Stomach (tissue), 9 donors: ENCODE data around the gene NFILZ. TPM values are rescaled to one million over a fixed set of nuclear protein-coding genes. Genes with fewer than 3 reads are reported as not detected.
"Not testable (repeated sequence)": the region's sequence is repeated elsewhere in the genome, so short reads cannot be mapped to it uniquely, and the experiment has no call there.

Experiments used
- DNase-seq, 2 donors: peaks; one replicate each; pipeline versions ENCODE4 v3.0.0 to v3.0.0-alpha.2; 2013 to 2019
- H3K27ac ChIP-seq, 5 donors: fragments of 200-600 bp in 4 of 5; sonication (generic) in 4 of 5; one replicate each; pipeline ENCODE4 v1.5.1; 2013 to 2019; ENCODE audit warnings: mild to moderate bottlenecking in 1 of 5, moderate library complexity in 1 of 5
- H3K27me3 ChIP-seq, 3 donors: fragments of 200-600 bp; sonication (generic); one replicate each; pipeline ENCODE4 v1.5.1; 2017 to 2019; ENCODE audit warnings: mixed run types in 1 of 3
- H3K36me3 ChIP-seq, 4 donors: fragments of 200-600 bp; sonication (generic); 1 replicate in 3 of 4; 2 replicates in 1 of 4; pipeline ENCODE4 v1.5.1; 2016 to 2019
- H3K4me1 ChIP-seq, 4 donors: fragments of 200-600 bp; sonication (generic); one replicate each; pipeline ENCODE4 v1.5.1; 2016 to 2019
- H3K4me3 ChIP-seq, 4 donors: fragments of 200-600 bp; sonication (generic) in 3 of 4; one replicate each; pipeline ENCODE4 v1.5.1; 2016 to 2019; ENCODE audit warnings: mild to moderate bottlenecking in 1 of 4
- H3K9me3 ChIP-seq, 4 donors: fragments of 200-600 bp; sonication (generic); one replicate each; pipeline ENCODE4 v1.5.1; 2016 to 2019
- CTCF ChIP-seq, 7 experiments: fragments of 450-650 bp in 4 of 7; fragments of 200-600 bp in 3 of 7; sonication (generic) in 3 of 7; IDR thresholded peaks; one replicate each; pipeline ENCODE4 v1.5.1; 2016 to 2019; ENCODE audit warnings: antibody characterized with exemption in 7 of 7, control low read depth in 2 of 7, mild to moderate bottlenecking in 1 of 7
- EP300 ChIP-seq: sonication (generic); formaldehyde crosslinking; IDR thresholded peaks from one replicate; pipeline ENCODE4 v1.6.1; 2017; ENCODE audit warnings: antibody characterized with exemption
- POLR2A ChIP-seq, 4 donors: fragments of 450-650 bp; IDR thresholded peaks; one replicate each; pipeline ENCODE4 v1.6.1; 2016; ENCODE audit warnings: antibody characterized with exemption in 4 of 4, control low read depth in 2 of 4, mild to moderate bottlenecking in 1 of 4, moderate library complexity in 1 of 4
- POLR2AphosphoS5 ChIP-seq, 3 donors: sonication (generic); formaldehyde crosslinking; IDR thresholded peaks; one replicate each; pipeline ENCODE4 v1.6.1; 2016; ENCODE audit warnings: antibody characterized with exemption in 3 of 3
- WGBS, 5 donors: extraction: QIAGEN DNeasy Blood & Tissue Kit in 3 of 5; methylation state at CpG; one replicate each; pipeline versions ENCODE4 v1.1.5 to v1.1.7; 2013 to 2018; 5-methylcytosine and 5-hydroxymethylcytosine counted together
- intact Hi-C: fragments of 100-400 bp; cut with DNase I; formaldehyde crosslinking; loops from one replicate; pipeline ENCODE4 v1.15.1; 2023; ENCODE audit warnings: low total_unique reads
- polyA plus RNA-seq, 3 donors: library from polyadenylated mRNA; stranded (reverse); fragments of 200-250 nt; gene quantifications; one replicate each; pipeline ENCODE4 v1.2.3, GENCODE V29; 2013
- total RNA-seq, 5 donors: library from RNA; depleted of rRNA; stranded (reverse); fragments of >200 nt; gene quantifications; one replicate each; pipeline versions ENCODE4 v1.1.0 to v1.2.3, GENCODE V29; 2014 to 2016
- donor health status: healthy with polysubstance abuse.
- donor health status: Bipolar disorder and iron deficiency.
- donor health status: healthy.

NFILZ gene
- total and polyA plus RNA-seq, 8 donors, result not detected

DNA sequence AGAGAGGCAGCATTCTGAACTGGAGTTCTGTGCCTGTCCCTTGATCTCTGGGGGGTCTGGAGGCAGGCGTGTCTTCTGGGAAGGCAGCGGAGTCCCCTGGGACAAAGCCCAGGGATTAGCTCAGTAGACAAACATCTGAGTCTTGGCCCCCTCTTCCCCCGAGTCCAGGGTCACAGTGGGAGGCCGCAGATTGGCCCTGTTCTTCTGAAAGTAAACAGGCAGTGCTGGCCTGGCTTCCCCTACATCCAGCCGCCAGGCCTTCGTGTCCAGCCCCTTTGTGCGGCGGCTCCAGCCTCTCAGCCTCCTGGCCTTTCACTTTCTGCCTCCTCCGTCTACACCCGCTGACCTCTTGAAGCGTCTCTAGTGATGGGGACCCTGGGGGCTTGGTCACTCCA, 989 bp downstream of the NFILZ start:
- no peak for TF ChIP-seq EP300
- TF ChIP-seq POLR2AphosphoS5 (IDR thresholded peaks at IDR 0.05), result peak in 1 of 3 donors; percentile 4
- 25 to 38% (median 29%) methylated on average over 10 to 11 of the region's 11 CpGs for WGBS, 5 donors
- Histone ChIP-seq H3K36me3 (no peaks in the 10 kb centered on the region), H3K27ac (peak overlapping the region in 2 of 5 donors; percentile 26 to 59), H3K27me3 (no peaks in the 10 kb centered on the region), H3K9me3 (peaks cover 0 to 27% (median 9%) of the 10 kb centered on the region in 4 donors), H3K4me3 (no peak overlapping the region), H3K4me1 (peaks cover 0 to 11% (median 0%) of the 10 kb centered on the region in 4 donors)
- intact Hi-C loops, result no loop called here
- DNase-seq, result peak in 1 of 2 donors; percentile 74

DNA sequence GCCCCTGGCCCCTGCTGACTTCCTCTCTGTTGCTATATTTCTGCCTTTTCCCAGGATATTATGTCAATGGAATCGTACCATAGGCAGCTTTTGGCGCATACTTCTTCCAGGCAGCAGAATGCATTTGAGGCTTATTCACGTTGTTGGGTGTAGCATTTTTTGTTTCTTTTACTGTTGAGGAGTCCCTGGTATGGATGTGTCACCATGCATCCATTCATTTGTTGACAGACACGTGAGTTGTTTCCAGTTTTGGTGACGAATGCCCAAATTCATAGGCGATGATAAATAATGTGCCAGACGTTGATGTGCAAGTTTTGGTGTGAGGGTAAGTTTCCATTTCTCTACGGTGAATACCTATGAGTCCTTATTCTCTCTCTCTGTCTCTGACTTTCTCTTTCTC, 5.0 kb downstream of the NFILZ start:
- 81 to 86% (median 85%) methylated on average over 8 of the region's 8 CpGs for WGBS, 5 donors
- Histone ChIP-seq H3K9me3 (peaks cover 0 to 5% (median 2%) of the 10 kb centered on the region in 4 donors), H3K27me3 (peaks cover 0 to 9% (median 0%) of the 10 kb centered on the region in 3 donors), H3K4me3 (no peak overlapping the region), H3K36me3 (no peaks in the 10 kb centered on the region), H3K27ac (no peak overlapping the region), H3K4me1 (peaks cover 0 to 19% (median 7%) of the 10 kb centered on the region in 4 donors)
- intact Hi-C loops, result no loop called here
- DNase-seq, result no peak
- TF ChIP-seq CTCF (IDR thresholded peaks at IDR 0.05), result no peak
- no peak for TF ChIP-seq POLR2AphosphoS5 (IDR thresholded peaks at IDR 0.05)
- TF ChIP-seq EP300, result no peak
- TF ChIP-seq POLR2A (IDR thresholded peaks at IDR 0.05), result no peak

DNA sequence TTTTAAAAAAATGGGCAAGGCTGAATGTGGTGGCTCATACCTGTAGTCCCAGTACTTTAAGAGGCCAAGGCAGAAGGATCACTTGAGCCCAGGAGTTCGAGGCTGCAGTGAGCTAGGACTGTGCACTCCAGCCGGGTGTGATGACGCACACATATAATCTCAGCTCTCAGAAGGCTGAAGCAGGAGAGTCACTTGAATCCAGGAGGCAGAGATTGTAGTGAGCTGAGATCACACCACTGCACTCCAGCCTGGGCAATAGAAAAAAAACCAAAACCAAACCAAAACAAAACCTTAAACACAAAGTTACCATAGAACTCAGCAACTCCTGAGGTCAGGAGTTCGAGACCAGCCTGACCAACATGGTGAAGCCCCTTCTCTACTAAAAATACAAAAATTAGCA, 6.6 kb downstream of the NFILZ start:
- H3K4me3 ChIP-seq, H3K27ac ChIP-seq, H3K36me3 ChIP-seq, H3K4me1 ChIP-seq, H3K9me3 ChIP-seq, intact Hi-C loops, H3K27me3 ChIP-seq, DNase-seq: not testable (repeated sequence)
- WGBS, 5 donors, result 73 to 85% (median 81%) methylated on average over 4 of the region's 4 CpGs

- H3K36me3 ChIP-seq, result no peaks in the 10 kb centered on the region
- peaks cover 0 to 9% (median 0%) of the 10 kb centered on the region in 3 donors for H3K27me3 ChIP-seq
- H3K9me3 ChIP-seq, result peaks cover 0 to 13% (median 4%) of the 10 kb centered on the region in 4 donors
- intact Hi-C loops, result no loop called here
- peak; percentile 33 to 46 for DNase-seq
- H3K4me3 ChIP-seq, result no peak overlapping the region
- H3K27ac ChIP-seq, result no peak overlapping the region
- no peak for TF ChIP-seq POLR2AphosphoS5 (IDR thresholded peaks at IDR 0.05)
- TF ChIP-seq CTCF (IDR thresholded peaks at IDR 0.05), result no peak
- TF ChIP-seq EP300, result no peak
- TF ChIP-seq POLR2A (IDR thresholded peaks at IDR 0.05), result no peak
- peaks cover 0 to 10% (median 6%) of the 10 kb centered on the region in 4 donors for H3K4me1 ChIP-seq
- 39 to 47% (median 43%) methylated on average over 21 of the region's 21 CpGs for WGBS, 5 donors
These were observed 7.7 kb downstream of the NFILZ start for GRCh38 chr19:8638078-8638619.

GRCh38 chr19:8639821-8640401, 9.5 kb downstream of the NFILZ start:
- intact Hi-C loops, result no loop called here
- 39 to 49% (median 41%) methylated on average over 8 of the region's 8 CpGs for WGBS, 5 donors
- no peak for TF ChIP-seq POLR2A (IDR thresholded peaks at IDR 0.05)
- peak overlapping the region in 2 of 5 donors; percentile 52 to 53 for H3K27ac ChIP-seq
- peaks cover 0 to 13% (median 4%) of the 10 kb centered on the region in 4 donors for H3K9me3 ChIP-seq
- peaks cover 0 to 9% (median 0%) of the 10 kb centered on the region in 3 donors for H3K27me3 ChIP-seq
- H3K36me3 ChIP-seq, result no peaks in the 10 kb centered on the region
- DNase-seq, result no peak
- no peak overlapping the region for H3K4me3 ChIP-seq
- H3K4me1 ChIP-seq, result peaks cover 0 to 10% (median 6%) of the 10 kb centered on the region in 4 donors
